Retinal pigment epithelial cell (primary cell): ENCODE results near the gene GNG4.

Experiments used
- DNase-seq: peaks from one replicate; pipeline ENCODE4 v3.0.0-alpha.2; 2010; ENCODE audit warnings: low read depth
- H3K4me3 ChIP-seq: 2 replicates; pipeline ENCODE4 v1.5.1; 2011; ENCODE audit warnings: mild to moderate bottlenecking, low read length, control low read depth, moderate library complexity
- CTCF ChIP-seq: conservative IDR thresholded peaks from 2 replicates; pipeline ENCODE4 v1.5.1; 2011; ENCODE audit warnings: low read depth, low read length, control low read depth, inconsistent platforms

GNG4 gene

GRCh38 chr1:235513495-235514366 is 135.9 kb downstream of the GNG4 start:
- peak; percentile 96 for TF ChIP-seq CTCF
- DNase-seq: no peak
- no peak overlapping the region for H3K4me3 ChIP-seq

GRCh38 chr1:235511470-235512240 is 137.9 kb downstream of the GNG4 start:
- no peak for TF ChIP-seq CTCF
- no peak for DNase-seq
- H3K4me3 ChIP-seq: no peak overlapping the region

- no peak for DNase-seq
- TF ChIP-seq CTCF: no peak
- no peak overlapping the region for H3K4me3 ChIP-seq
These were observed 138.8 kb downstream of the GNG4 start for GRCh38 chr1:235510823-235511222.

GRCh38 chr1:235507623-235508022 is 142.0 kb downstream of the GNG4 start:
- DNase-seq: no peak
- no peak for TF ChIP-seq CTCF
- no peak overlapping the region for H3K4me3 ChIP-seq

GRCh38 chr1:235504494-235505222 is 144.9 kb downstream of the GNG4 start:
- peak; percentile 74 for TF ChIP-seq CTCF
- peak overlapping the region; percentile 88 for H3K4me3 ChIP-seq
- DNase-seq: peak; percentile 93

GRCh38 chr1:235504122-235504493 is 145.5 kb downstream of the GNG4 start, which contains the start of gene B3GALNT2:
Gene B3GALNT2, minus strand, starts transcription at chr1:235504452. Its CDS starts 200 bp downstream, at chr1:235504252.
- no peak for TF ChIP-seq CTCF
- no peak for DNase-seq

More at GRCh38 chr1:235504122-235504493, 145.5 kb downstream of the GNG4 start, which contains the start of gene B3GALNT2:
- peak within 1 kb of the TSS; percentile 88 for H3K4me3 ChIP-seq
